EL (cell line): Measurements from ENCODE around the gene NPNT.
A peak's percentile ranks its signal among the peaks of the same experiment; 100 is the strongest.

Experiments used
- DNase-seq: peaks from one replicate; pipeline ENCODE4 v3.0.0-alpha.2; 2016

NPNT gene

DNA sequence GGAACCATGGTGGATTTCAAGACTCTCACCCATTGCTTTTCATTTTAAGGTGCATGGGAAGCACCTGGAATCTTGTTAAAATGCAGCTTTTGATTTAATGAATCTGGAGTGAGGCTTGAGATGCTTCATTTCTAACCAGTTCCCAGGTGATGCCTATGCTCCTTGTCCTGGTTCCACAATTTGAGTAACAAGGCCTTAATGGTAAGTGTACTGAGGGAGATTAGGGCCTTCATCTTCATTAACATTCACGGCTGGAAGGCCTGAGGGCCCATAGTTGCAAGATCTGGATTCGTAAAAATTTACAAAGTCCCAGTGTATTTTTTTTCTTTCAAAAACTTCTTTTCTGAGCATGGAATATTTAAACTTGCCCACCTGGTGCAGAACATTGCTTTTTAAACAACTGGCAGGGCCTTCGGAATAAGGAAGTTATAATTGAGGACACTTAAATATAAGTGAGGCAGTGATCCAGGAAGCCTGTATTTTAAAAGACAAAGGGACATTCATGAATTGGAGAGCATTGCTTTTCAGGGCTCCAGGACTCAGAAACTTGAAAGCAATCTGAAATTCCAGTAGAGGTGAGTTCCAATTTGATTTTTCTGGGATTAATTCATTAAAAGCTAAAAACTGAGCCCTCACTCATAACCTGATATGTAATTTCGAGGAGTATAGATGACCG lies 77.8 kb downstream of the NPNT start:
- no peak for DNase-seq

DNA sequence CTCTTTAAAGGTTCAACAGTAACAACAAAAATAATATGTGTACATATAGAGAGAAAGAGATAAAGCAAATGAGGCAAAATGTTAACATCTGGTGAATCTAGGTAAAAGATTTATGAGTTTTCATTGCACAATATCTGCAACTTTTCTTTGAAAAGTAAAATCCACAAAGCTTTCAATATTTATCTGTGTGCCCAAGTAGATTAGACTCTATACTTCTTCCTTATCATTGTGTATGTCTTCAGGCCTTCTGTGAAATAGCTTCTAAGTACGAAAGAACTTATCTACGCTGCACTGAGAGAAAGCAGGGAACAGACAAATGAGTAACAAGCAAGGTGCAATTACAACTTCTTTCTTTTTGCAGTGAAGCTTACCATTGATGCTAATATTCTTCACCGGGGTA lies 81.6 kb downstream of the NPNT start:
- DNase-seq = no peak

DNA sequence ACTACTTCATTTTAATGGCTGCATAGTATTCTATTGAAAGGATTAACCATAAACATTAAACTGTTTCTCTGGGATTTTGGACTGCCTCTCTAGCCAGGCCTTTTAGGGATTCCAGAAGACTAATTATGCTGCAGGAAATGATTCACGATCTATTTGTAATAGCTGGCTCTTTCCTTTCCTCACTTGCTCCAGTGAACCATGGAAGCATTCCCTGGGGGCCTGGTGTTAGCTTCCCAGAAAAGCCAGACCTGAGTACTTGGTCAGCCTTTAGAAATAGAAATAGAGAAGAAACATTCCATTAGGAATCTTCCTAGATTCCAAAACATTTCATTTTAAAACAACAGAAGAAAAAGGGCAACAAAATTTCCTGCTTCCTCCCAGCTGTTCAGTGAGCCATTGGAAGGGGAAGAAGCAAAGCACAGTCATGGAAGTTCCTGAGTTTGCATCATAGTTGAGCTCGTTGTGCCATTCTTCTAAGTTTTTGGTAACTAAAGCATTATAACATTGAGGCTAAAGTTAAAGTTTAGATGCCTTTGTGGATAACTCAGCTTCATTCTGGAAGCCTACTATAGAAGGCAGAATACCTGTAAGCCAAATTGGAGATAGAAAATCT lies 83.5 kb downstream of the NPNT start:
- DNase-seq = peak; percentile 75

DNA sequence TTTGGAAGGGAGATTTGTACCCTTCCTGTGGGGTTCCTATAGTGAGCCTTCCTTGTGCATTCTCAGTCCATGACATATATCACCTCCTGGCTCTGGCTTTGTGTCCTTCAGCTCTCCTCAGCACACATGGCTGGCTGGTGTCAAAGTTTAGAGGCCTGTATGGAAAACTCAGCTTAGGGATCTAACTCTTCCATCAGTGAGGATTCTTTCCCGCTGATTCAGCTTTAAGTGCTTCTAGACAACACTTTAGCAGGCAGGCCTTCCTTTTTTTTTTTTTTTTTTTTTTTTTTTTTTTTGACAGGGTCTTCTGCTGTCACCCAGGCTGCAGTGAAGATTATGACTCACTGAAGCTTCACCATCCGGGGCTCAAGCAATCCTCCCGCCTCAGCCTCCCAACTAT lies 84.2 kb downstream of the NPNT start:
- DNase-seq = peak; percentile 72

DNA sequence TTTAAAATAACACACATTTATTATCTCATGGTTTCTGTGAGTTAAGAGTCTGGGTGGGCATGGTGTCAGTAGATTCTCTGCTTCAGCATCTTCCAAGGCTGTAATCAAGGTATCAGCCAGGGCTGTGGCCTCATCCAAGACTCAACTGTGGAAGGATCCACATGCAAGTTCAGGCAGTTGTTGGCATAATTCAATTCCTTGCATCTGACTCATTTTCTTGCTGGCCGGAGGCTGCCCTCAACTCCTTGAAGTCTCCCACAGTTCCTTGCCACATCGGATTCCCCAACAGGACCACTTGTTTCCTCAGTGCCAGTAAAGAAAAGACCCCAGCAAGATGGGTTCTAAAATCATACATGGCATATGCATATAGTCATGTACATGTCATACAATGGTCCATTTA lies 93.4 kb downstream of the NPNT start:
- no peak for DNase-seq

DNA sequence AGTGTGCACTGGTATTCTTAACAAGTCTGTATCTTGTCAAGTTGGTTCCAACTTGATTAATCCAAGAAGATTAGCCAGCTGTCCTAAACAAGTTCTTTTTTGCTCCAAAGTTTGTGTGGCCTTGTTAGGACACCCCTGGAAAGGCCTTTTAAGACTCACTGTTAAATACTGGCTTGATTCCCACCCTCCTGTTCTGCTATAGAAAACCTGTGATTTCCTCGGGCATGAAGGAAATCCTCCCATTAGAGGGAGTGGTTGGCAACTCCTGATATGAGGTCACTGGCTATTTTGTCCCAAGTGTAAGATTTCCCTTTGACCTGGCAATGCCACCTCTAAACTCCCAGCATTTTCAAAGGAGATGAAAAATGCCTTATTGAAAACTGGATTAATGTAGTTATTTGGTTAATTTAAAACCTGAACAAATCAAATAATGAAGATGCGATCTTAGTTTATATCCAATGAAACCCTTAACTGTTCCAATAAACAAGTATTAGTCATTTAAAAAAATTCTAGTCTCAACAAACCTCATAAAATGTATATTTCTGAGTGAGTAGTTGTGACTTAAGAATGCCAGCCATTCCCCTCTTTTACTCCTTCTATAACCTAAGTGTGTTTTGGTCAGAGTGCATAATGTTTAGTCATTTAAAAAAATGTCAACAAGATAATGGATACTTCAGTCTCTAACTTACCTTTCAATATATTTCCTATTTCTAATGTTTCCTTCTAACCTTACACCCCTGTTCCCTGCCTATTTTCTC lies 94.4 kb downstream of the NPNT start:
- DNase-seq = no peak

DNA sequence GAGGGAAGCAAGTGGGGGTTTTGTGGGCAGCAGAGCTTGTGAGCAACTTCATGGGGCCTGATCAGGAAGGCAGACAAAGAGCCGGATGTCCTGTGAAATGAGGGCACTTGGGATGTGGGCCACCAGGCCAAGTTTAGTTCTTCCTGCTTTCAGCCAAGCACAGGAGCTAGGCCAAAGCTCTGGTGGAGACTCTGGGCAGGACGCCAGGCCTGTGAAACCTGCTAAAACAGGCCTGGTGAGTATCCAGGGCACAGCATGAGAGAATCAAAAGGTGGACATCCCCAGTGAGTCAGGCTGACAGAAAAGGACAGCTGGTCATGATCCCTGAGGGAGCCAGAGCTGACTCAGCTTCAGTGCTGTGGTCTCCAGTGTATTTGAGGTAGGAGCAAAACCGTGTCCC lies 95.7 kb downstream of the NPNT start:
- DNase-seq = peak; percentile 75

DNA sequence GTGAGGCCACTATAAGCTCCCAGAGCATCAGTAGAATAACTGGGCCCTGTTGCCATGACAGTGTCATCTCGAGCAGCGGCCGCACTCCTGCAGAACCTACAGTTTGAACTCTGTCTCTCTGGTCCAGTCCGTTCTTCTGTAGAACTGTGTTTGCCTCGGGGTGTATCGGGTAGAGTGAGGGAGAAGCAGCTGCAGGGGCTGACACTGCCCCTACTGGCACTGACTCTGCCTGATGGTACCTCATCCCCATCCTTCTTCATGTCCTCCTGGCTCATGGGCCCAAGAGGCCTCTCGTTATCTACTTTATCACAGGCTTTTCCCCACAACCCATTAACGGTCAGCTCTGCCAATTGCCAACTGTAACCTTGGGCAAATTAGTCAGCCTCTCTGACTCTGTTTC lies 96.5 kb downstream of the NPNT start:
- DNase-seq = no peak

DNA sequence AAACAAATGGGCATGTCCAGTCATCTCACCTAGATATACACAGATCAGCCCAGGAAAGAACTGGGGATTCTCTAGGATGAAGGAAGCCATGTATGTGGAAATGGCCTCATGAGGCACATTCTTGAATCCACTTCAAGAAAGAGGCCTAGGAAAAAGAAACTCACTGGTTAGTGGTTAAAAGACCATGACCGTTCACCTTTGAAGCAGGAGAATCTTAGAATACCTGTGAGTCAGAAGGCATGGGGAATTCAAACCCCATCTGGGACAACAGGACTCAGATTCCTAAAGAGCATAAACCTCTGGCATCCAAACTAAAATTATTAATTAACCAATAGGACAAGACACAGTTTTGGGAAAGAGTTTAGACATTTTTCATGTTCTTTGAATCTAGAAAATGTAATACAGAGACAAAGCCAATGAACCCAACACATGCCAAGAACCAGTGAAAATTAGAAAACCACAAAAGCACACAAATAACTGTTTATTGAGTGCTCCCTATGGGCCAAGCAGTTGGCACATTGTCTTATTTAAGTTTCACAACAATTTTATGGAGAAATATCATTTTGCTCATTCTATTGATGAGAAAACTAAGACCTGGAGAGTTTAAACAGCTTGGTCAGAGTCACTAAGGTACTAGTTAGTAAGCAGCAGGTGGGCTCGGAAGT lies 97.5 kb downstream of the NPNT start:
- no peak for DNase-seq

DNA sequence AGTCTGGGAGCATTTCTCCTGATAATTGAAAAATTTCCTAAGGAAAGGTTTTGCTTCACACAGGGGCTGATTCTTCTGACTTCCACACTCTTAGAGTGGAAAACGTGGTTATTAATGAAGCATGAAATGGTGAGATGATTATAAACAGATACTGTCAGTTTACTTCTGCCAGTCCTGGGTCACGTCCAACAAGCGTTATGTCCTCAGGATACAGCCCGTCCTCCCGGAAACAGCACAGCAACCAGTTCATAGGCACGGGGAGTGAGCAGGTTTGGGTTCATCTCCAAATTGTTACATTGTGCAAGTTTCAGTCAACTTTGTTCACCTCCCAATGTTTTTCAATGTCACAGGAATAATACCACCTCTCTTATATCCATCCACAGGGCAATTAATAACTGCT lies 98.8 kb downstream of the NPNT start:
- DNase-seq = no peak

DNA sequence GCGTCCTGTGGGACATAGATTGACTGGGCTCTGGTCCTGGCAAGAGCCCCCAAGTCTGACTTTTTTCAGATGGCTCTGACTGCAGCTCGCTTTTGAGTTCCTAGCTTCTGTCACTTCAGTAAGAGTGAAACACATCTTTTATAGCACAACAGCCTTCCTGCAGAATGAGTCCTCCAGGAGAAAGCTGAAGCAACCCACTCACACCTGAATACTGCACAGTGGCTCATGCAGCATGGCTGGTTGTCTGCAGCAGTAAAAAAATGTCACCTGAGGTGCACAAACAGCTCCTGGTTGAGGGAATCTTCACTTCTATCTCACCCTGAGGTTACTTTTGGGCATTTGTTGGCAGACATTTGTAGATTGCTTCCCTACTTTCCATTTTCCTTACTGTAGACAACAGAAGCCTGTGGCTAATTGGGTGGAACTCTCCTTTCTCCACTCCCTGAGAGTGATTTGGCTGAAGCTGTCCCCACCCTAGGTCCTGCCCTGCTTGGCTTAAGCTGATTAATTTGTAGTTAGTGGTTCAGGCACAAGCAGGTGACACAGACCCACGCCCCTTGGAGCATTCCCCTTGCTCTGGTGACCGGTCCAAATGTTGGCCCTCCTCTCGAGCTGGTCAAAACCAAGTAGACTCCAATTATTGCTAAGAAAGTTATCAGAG lies 99.7 kb downstream of the NPNT start:
- DNase-seq = no peak

DNA sequence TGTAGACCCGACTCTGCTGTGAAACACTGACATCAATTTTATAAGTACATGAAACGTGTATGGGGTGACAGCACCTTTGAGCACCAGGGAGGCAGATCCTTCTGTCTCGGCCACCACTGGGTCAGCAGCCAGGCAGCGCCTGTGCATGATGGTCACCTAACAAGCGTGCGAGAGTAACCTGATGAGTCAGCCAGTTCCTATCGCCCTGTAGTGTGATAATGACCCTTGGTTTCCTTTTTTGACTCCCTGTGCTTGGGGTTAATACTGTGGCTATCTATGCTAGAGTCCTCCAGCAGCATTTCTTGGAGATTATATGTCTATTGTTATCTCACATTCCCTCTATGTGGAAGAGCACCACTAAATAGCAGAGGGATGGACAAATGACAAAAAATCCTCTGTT lies 101.6 kb downstream of the NPNT start:
- no peak for DNase-seq

DNA sequence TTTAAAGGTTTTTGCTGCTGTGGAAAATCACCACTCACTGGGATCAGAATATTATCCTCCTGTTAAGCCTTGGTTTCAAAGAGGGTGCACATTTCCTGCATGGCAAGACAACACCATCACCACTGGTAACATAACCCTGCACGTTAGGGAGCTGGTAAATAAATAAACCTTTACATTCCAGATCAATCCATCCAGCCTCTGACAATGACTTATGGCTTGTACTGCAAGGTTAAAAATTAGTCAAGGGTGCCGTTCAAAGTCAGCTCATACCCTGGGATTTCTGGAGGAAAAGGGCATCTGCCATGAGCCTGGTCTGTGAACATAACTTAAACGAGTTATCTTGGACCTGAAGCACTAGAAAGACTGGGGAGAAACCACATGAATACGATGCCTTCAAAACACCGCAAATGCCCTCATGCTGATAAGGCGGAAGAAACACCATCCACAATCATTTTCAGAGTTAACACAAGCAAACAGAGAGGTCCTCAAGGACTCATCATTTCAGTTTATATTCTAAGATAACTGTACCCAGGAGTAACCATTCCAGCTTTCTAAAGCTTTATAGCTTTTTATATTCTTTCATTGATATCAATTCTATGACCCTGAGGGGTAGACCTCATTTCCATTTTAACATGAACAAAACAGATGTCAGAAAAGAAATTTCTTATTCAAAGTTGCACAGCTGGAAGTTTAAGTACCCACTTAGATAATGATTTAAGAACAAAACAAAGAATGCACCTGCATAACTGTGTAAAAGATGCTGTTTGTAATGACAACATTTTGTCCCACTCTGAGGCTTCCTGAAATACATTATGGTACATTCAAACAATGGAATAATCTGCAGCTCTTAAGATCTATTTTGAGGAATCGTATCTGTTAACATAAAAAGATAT lies 103.1 kb downstream of the NPNT start:
- no peak for DNase-seq

DNA sequence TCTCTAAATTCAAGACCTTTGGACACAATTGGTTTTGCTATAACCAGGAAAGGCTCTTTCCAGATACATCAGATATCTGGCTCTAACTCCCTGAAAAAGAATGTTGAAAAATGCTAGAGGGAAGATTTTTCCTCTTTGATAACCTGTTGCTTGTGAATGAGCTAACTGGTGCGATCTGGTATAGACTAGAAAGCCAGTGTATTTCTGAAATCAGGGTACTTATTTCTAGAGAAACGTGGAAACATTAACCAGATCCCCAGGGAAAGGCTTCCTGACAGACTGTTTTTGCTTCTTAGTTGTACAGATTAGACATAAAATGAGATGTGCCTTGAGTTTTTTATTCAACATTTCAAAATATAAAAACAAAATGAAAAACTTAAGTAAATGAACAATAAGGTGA lies 107.7 kb downstream of the NPNT start:
- DNase-seq = no peak

DNA sequence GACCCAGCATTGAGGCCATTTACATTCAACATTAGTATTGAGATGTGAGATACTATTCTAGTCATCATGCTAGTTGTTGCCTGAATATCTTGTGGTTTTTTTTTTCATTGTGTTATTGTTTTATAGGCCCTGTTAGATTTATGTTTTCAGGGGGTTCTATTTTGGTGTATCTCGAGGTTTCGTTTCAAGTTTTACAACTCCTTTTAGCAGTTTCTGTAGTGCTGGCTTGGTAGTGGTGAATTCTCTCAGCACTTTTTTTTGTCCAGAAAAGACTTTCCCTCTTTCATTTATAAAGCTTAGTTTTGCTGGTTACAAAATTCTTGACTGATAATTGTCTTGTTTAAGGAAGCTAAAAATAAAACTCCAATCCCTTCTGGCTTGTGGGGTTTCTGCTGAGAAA lies 115.5 kb downstream of the NPNT start:
- DNase-seq = no peak

DNA sequence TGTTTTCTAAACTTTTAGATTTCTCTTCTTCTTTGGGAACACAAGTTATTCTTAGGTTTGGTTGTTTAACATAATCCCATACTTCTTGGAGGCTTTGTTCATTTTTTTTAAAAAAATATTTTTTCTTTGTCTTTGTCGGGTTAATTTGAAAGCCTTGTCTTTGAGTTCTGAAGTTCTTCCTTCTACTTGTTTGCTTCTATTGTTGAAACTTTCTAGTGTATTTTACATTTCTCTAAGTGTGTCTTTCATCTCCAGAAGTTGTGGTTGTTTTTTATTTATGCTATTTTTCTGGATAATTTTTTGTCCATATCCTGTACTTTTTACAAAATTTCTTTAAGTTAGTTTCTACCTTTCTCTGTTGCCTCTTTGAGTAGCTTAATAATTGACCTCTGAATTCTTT lies 116.1 kb downstream of the NPNT start:
- DNase-seq = no peak

DNA sequence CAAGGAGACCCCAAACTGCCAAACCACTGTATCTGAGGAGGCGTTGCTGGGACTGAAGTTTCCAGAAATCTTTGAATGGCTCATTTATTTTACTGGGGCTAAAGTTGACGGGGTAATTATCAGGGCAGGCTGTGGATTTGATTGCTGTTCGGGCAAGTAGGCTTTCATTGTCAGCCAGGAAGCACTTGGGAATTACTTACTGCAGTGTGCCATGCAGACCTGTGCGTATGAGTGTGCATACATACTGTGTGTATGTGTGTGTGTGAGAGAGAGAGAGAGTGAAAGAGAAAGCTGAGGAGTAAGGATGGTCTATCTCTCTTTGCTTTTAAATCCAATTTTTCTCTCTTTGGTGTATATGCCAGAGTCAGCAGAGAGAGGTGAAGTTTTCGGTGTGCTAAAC lies 122.7 kb downstream of the NPNT start:
- DNase-seq = no peak

DNA sequence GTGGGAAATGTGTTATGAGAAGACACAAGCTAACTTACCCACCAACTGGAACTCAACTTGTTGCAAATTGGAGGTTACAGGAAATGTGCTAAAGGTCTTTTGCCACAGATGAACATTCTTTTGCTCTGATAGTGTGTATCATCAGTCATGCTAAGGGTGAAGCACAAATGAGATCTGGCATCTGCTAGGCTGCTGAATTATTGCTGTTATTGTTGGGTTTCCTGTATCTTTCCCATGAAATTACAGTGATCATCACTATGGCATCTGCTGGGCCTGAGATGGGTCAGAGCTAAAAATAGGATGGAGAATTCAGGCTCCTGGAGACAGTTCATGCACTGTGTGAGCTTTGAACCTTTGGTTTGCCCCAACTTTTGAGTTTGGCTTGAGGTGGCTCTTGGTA lies 124.5 kb downstream of the NPNT start:
- DNase-seq = peak; percentile 85
